EH (cell line): ENCODE measurements around the gene SLC25A28.
A peak's percentile ranks its signal among the peaks of the same experiment; 100 is the strongest.
"Not testable (repeated sequence)": the region's sequence is repeated elsewhere in the genome, so short reads cannot be mapped to it uniquely, and the experiment has no call there.

ENCODE experiments used
- DNase-seq: peaks from one replicate; pipeline ENCODE4 v3.0.0-alpha.2; 2015; ENCODE audit warnings: low read depth

The SLC25A28 gene

GRCh38 chr10:99628923-99629624 lies 8.8 kb upstream of the SLC25A28 start:
- DNase-seq, result no peak

GRCh38 chr10:99625124-99625523 lies 4.9 kb upstream of the SLC25A28 start:
- DNase-seq, result not testable (repeated sequence)

GRCh38 chr10:99623919-99624318 lies 3.7 kb upstream of the SLC25A28 start:
- DNase-seq, result no peak

- no peak for DNase-seq
These were observed 1.4 kb upstream of the SLC25A28 start for GRCh38 chr10:99621454-99622251.

- peak; percentile 95 for DNase-seq
These were observed 643 bp upstream of the SLC25A28 start for GRCh38 chr10:99620711-99621453.

- DNase-seq, result peak; percentile 40
These were observed 994 bp downstream of the SLC25A28 start for GRCh38 chr10:99619090-99619800.

- no peak for DNase-seq
These were observed 2.5 kb downstream of the SLC25A28 start for GRCh38 chr10:99617696-99618095.

GRCh38 chr10:99615426-99615825 lies 4.8 kb downstream of the SLC25A28 start:
- no peak for DNase-seq

- peak; percentile 69 for DNase-seq
These were observed 7.9 kb downstream of the SLC25A28 start for GRCh38 chr10:99612167-99612831.

GRCh38 chr10:99611326-99611725 lies 8.9 kb downstream of the SLC25A28 start:
- no peak for DNase-seq

- no peak for DNase-seq
These were observed 10.0 kb downstream of the SLC25A28 start for GRCh38 chr10:99610221-99610620.

GRCh38 chr10:99609186-99609585 lies 11.1 kb downstream of the SLC25A28 start:
- no peak for DNase-seq

GRCh38 chr10:99605351-99605750 lies 14.9 kb downstream of the SLC25A28 start:
- DNase-seq, result no peak

- no peak for DNase-seq
These were observed 15.4 kb downstream of the SLC25A28 start for GRCh38 chr10:99604862-99605261.

GRCh38 chr10:99598781-99599509 lies 21.3 kb downstream of the SLC25A28 start:
- DNase-seq, result no peak

- no peak for DNase-seq
These were observed 22.2 kb downstream of the SLC25A28 start for GRCh38 chr10:99598011-99598410.

GRCh38 chr10:99596708-99597107 lies 23.5 kb downstream of the SLC25A28 start:
- DNase-seq, result not testable (repeated sequence)

- DNase-seq, result no peak
These were observed 24.3 kb downstream of the SLC25A28 start for GRCh38 chr10:99595770-99596465.

- DNase-seq, result no peak
These were observed 25.0 kb downstream of the SLC25A28 start for GRCh38 chr10:99595236-99595635.

GRCh38 chr10:99593312-99593711 lies 26.9 kb downstream of the SLC25A28 start:
- peak; percentile 11 for DNase-seq
